ENCODE results near the gene SERPING1.

SERPING1 gene

DNA sequence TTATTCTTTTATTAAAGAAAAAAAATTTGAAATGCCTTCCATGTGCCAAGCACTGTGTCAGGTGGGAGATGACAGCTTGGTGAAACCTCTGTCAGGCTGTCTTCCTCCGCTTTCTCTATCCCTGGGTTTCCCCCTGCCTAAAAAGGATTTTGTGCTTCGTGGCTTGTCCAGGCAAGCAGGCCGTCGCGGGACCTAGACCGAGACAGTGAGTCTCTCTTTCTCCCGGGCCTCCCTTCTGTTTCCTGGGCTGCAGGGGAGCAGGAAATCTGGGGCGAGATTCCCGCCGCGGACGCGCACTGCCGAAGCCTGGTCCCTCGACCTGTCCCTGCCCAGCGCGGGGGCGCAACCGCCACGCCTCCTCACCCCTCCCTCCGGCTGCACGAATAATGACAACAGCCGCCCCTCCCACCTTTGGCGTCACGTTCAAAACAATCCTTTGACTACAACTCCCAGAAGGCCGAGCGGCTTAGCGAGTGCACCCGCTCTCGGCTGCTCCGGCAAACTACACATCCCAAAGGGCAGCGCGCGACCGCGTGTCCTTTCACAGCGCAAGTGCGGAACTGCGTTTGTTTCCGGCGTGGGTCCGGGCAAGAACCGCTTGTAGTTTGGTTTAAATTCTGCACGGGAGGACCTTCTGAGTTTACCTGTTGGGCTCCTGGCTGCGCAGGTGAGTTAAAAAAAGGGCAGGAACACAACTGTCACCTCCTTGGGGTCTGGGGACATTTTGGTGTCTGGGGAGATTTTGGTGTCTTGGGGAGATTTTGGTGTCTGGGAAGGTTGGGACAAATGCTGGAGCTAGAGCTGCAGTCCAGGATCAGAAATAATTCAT lies 59.9 kb downstream of the SERPING1 start, which contains the start of gene CLP1:
CLP1 (plus strand) TSS at position 569 of the 829 bp plus-strand sequence. CDS start 1,715 bp downstream, outside the sequence.
- Histone ChIP-seq H3K36me3 (ENCODE audit: control insufficient read depth, insufficient read depth, low read length) (peaks cover 30% of the 10 kb centered on the region), H3K27ac (ENCODE audit: low read depth, low read length) (peak within 1 kb of the TSS; percentile 77), H3K4me1 (ENCODE audit: control insufficient read depth, insufficient read depth, low read length) (peaks cover 6% of the 10 kb centered on the region), H3K27me3 (ENCODE audit: control insufficient read depth, insufficient read depth, low read length) (peaks cover 5% of the 10 kb centered on the region), H3K4me3 (ENCODE audit: low read depth, low read length) (peak within 1 kb of the TSS; percentile 91), H3K9me3 (ENCODE audit: control insufficient read depth, insufficient read depth, low read length) (no peaks in the 10 kb centered on the region), H3K9ac (ENCODE audit: low read depth, low read length) (peak within 1 kb of the TSS; percentile 74)

DNA sequence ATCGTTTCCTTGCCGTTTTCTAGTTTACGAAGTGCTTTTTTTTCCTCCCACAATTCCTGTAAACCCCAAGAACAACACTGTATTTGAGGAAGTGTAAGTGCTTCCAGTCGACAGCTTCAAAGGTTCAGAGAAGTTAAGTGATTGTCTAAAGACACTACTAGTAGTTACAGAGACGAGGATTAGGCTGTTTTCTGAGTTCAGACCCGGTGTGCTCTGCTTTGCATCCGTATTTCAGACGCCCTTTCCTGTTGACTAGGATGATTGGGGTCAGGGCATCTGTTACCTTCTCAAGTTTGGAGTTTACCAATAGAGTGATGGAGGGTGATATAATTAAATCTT lies 60.5 kb downstream of the SERPING1 start:
- Histone ChIP-seq H3K9ac (ENCODE audit: low read depth, low read length) (peak overlapping the region; percentile 74), H3K9me3 (ENCODE audit: control insufficient read depth, insufficient read depth, low read length) (no peaks in the 10 kb centered on the region), H3K27me3 (ENCODE audit: control insufficient read depth, insufficient read depth, low read length) (peaks cover under 1% of the 10 kb centered on the region), H3K27ac (ENCODE audit: low read depth, low read length) (peak overlapping the region; percentile 53), H3K4me1 (ENCODE audit: control insufficient read depth, insufficient read depth, low read length) (peaks cover 3% of the 10 kb centered on the region), H3K4me3 (ENCODE audit: low read depth, low read length) (peak overlapping the region; percentile 91), H3K36me3 (ENCODE audit: control insufficient read depth, insufficient read depth, low read length) (peaks cover 30% of the 10 kb centered on the region)

DNA sequence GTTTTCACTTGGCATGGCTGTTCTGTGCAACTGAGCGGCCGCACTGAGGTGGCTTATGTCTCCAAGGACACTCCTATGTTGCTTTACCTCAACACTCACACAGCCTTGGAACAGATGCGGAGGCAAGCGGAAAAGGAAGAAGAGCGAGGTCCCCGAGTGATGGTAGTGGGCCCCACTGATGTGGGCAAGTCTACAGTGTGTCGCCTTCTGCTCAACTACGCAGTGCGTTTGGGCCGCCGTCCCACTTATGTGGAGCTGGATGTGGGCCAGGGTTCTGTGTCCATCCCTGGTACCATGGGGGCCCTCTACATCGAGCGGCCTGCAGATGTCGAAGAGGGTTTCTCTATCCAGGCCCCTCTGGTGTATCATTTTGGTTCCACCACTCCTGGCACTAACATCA lies 62.2 kb downstream of the SERPING1 start:
- Histone ChIP-seq H3K36me3 (ENCODE audit: control insufficient read depth, insufficient read depth, low read length) (peaks cover 30% of the 10 kb centered on the region), H3K9me3 (ENCODE audit: control insufficient read depth, insufficient read depth, low read length) (no peaks in the 10 kb centered on the region), H3K4me3 (ENCODE audit: low read depth, low read length) (no peak overlapping the region), H3K27ac (ENCODE audit: low read depth, low read length) (no peak overlapping the region), H3K9ac (ENCODE audit: low read depth, low read length) (no peak overlapping the region), H3K27me3 (ENCODE audit: control insufficient read depth, insufficient read depth, low read length) (no peaks in the 10 kb centered on the region; the same call in 1 of the 2 replicates), H3K4me1 (ENCODE audit: control insufficient read depth, insufficient read depth, low read length) (no peaks in the 10 kb centered on the region)

DNA sequence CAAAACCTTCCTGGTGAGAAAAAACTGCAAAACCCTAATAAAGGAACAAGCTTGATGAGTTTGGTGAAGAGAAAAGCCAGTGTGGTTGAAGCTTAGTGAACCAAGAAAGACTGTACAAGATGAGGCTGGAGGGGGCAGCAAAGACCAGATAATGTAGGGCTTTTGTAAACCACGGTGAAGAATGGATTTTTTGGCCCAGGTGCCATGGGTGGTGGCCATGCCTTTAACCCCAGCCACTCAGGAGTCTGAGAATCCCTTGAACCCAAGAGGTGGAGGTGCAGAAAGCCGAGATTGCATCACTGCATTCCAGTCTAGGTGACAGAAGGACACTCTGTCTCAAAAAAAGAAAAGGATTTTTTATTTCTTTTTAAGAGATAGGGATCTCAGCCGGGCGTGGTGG lies 65.4 kb downstream of the SERPING1 start:
- Histone ChIP-seq H3K4me1 (ENCODE audit: control insufficient read depth, insufficient read depth, low read length) (no peaks in the 10 kb centered on the region), H3K9me3 (ENCODE audit: control insufficient read depth, insufficient read depth, low read length) (no peaks in the 10 kb centered on the region), H3K36me3 (ENCODE audit: control insufficient read depth, insufficient read depth, low read length) (peaks cover 30% of the 10 kb centered on the region), H3K4me3 (ENCODE audit: low read depth, low read length) (no peak overlapping the region), H3K9ac (ENCODE audit: low read depth, low read length) (no peak overlapping the region), H3K27ac (ENCODE audit: low read depth, low read length) (no peak overlapping the region), H3K27me3 (ENCODE audit: control insufficient read depth, insufficient read depth, low read length) (no peaks in the 10 kb centered on the region)

DNA sequence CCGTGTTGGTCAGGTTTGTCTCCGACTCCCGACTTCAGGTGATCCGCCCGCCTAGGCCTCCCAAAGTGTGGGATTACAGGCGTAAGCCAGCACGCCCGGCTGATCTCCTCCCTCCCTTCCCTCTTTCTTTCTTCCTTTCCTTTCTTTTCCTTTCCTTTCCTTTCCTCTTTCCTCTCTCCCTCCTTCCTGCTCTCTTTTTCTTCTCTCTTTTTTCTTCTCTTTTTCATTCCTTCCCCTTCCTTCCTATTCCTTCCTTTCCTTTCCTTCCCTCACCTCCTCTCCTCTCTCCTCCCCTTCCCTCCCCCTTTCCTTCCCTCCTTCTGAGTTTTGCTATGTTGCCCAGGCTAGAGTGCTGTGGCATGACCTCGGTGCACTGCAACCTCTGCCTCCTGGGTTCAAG lies 66.5 kb downstream of the SERPING1 start:
- H3K9me3 ChIP-seq (ENCODE audit: control insufficient read depth, insufficient read depth, low read length): no peaks in the 10 kb centered on the region
- H3K27me3 ChIP-seq (ENCODE audit: control insufficient read depth, insufficient read depth, low read length): no peaks in the 10 kb centered on the region
- H3K4me1 ChIP-seq (ENCODE audit: control insufficient read depth, insufficient read depth, low read length): no peaks in the 10 kb centered on the region; the same call in 1 of the 2 replicates
- no peak overlapping the region for H3K9ac ChIP-seq (ENCODE audit: low read depth, low read length)
- no peak overlapping the region for H3K4me3 ChIP-seq (ENCODE audit: low read depth, low read length)
- H3K27ac ChIP-seq (ENCODE audit: low read depth, low read length): no peak overlapping the region
- peaks cover 30% of the 10 kb centered on the region for H3K36me3 ChIP-seq (ENCODE audit: control insufficient read depth, insufficient read depth, low read length)
